Muscle of back (tissue), 11 donors: ENCODE data around the gene LENG9. TPM values are rescaled to one million over a fixed set of nuclear protein-coding genes. Genes with fewer than 3 reads are reported as not detected.
A peak's percentile ranks its signal among the peaks of the same experiment; 100 is the strongest.

Source experiments
- DNase-seq, 3 donors: peaks; one replicate each; pipeline versions ENCODE4 v3.0.0 to v3.0.0-alpha.2; 2013
- polyA plus RNA-seq, 10 donors: library from polyadenylated mRNA; unstranded; fragments of 120-200 nt; gene quantifications; one replicate each; pipeline ENCODE4 v1.2.1, GENCODE V29; 2013; ENCODE audit not compliant: insufficient read length in 10 of 10

The LENG9 gene
- polyA plus RNA-seq, 10 donors = 0.94 to 2.6 (median 1.6) TPM

DNA sequence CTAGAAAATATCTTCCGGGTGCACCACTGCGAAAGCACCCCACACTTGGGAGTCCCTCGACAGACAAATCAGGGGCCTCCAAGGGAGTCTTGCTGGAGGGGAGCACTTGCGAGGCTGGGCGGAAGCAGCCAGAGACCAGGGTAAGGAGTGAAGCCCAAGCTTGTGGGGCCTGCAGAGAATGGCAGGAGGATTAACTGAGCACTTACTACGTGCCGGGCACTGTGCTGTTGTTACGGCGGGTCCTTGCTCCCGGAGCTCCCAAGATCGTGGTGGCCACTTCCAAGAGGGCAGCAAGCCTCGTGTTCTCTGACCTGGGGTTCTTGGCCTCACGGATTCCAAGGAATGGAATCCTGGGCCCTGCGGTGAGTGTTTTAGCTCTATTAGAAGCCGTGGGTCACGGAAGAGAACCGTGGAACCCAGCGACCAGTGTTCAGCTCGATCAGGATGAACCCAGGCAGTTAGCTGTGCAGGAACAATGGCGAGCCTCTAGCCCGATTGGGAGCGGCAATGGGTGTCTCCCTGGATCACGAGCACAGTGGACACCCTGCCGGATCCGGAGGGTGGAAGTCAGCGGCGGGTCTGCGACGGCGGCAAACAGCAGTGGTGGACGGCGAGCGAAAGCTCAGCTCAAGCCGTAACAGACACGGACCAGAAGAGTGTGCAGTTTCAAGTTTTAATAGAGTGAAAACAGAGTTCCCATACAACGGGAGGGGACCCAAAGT lies 38.8 kb downstream of the LENG9 start:
- DNase-seq = no peak

DNA sequence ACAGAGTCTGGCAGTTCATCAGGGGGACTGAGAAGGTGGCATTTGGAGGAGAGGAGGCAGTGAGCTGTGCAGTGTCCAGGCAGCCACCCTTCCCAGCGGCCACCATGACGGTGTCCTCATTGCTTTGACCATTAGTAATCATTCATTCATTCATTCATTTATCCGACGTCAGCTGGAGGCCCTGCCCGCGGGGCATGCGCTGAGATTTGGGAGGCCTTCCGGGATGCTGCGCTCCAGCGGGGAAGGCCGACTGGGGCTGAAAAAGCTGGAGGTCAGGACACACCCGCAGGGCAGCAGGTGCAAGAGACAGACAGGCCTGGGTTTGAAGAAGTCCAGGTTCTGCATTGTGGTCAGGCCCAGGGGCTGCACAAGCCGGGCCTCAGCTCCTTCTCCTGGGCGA lies 39.4 kb downstream of the LENG9 start:
- no peak for DNase-seq

DNA sequence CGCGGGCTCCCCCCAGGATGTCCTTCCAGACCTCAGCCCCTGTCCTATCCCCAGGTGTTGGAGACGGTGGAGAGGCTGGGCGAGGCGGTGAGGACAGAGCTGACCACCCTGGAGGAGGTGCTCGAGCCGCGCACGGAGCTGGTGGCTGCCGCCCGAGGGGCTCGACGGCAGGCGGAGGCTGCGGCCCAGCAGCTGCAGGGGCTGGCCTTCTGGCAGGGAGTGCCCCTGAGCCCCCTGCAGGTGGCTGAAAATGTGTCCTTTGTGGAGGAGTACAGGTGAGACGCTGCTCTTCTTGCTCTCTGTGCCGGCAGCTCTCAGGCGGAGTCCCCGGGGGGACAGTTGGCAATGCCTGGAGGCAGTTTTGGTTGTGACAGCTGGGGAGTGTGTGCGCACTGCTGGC lies 41.4 kb downstream of the LENG9 start:
- DNase-seq = no peak

DNA sequence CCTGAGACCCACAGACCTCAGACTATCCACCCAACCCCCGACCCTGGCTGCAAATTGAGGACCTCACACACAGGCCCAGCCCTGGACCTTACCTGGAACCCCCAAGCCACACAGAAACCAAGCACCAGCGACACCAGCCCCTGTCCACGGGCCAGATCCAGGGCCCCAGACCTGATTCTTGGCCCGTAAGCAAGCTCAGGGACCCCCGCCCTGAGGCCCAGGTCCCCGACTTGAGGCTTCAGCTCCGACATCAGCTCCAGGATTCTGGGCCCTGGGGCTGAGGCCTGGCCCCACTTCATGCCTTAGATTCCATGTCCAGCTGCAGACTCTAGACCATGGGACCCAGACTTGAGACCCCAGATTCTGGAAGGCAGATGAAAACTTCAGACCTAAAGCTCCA lies 42.1 kb downstream of the LENG9 start:
- peak in 1 of 3 donors; percentile 17 for DNase-seq

DNA sequence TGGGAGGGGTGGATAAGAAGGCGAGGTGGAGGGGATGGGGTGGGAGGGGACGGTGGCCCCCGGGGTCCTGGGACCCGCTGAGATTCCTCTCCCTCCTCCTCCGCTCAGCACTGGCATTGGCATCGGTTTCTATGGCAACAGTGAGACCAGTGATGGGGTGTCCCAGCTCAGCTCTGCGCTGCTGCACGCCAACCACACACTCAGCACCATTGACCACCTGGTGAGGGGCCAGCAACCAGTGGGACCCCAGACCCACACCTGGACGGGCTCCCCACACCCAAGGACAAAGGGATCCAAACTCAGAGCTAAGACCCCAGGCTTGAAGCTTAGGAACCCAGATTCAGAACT lies 42.4 kb downstream of the LENG9 start:
- no peak for DNase-seq

DNA sequence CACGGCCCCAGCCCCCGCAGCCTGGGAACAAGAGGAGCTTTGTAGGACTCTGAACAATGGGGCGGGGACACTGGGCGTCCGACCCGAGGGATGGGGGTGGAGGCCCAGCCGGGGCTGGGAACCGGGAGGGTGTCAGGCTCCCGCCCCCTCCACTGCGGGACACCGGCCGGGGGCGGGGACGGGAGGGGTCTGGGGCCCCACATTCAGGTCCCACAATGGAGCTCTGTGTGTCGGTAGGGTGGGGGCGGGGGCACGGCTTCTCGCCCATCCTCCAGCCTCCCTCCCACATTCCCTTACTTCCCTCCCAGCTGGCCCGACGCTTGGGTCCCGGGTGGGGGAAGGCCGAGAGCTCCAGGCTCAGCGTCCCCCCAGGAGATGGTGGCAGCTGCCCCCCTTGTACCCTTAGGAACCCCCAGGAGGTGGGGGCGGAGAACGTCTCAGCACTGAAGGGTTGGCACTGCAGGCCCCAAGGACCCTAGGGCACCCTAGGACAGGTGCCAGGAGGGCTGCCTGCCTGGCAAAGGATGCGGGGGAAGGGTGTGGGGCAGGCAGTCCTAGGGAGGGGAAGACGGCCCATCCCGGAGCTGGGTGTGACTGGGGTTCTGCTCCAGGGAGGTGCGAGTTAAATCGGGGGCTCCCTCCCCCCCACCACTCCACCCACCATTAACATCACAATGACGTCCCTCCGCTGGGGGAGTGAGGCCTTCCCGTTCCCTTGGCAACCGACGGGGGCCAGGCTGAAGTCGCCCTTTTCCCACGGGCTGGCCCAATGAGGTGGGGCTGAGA lies 43.0 kb downstream of the LENG9 start:
- peak in 2 of 3 donors; percentile 32 to 67 for DNase-seq

DNA sequence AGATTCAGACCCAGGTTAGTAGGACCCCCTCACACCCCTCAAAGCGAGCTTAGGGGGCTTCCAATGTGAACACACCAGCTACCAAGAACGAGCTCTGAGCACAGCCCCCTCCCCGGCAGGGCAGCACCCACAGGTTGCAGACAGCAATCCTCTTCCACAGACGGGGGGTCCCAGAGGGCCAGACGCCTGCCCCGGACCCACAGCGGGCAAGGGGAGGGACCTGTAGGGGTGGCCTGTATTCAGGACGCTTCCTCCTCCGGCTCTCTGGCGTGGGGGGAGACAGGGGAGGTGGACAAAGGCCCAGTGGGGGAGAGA lies 43.6 kb downstream of the LENG9 start:
- no peak for DNase-seq

DNA sequence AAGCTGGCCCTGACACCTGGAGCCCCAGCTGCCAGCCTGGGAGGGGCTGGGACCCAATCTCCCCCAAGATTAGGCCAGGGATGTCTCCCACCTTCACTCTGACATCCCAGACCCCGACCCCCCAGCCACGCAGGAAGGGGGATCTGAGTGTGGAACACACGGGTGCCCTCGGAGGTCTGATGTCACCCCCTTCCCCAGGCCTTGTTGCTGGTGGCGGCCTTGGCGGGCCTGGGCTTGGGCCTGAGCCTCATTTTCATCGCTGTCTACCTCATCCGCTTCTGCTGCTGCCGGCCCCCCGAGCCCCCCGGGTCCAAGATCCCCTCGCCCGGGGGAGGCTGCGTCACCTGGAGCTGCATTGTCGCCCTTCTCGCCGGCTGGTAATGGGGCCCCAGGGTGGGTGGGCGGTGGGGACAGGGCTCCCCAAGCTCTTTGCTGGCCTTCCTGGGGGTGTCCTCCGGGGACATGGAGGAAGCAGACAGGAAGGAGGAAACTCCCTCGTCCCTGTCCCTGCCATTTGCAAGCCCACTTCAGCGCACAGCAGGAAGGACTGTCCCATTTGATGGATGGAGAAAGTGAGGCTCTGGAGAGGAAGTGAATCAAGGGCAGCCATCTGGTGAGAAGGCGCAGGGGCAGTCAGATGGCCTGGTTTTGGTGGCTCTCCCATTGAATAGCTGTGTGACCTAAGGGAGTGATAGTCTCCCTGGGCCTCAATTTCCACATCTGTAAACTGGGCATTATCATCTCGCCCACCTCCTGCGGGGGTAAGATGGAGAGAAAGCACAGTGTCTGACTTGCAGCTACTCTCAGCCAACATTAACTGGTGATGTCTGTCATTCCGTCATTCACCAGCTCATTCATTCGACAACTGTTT lies 44.4 kb downstream of the LENG9 start:
- DNase-seq = no peak

DNA sequence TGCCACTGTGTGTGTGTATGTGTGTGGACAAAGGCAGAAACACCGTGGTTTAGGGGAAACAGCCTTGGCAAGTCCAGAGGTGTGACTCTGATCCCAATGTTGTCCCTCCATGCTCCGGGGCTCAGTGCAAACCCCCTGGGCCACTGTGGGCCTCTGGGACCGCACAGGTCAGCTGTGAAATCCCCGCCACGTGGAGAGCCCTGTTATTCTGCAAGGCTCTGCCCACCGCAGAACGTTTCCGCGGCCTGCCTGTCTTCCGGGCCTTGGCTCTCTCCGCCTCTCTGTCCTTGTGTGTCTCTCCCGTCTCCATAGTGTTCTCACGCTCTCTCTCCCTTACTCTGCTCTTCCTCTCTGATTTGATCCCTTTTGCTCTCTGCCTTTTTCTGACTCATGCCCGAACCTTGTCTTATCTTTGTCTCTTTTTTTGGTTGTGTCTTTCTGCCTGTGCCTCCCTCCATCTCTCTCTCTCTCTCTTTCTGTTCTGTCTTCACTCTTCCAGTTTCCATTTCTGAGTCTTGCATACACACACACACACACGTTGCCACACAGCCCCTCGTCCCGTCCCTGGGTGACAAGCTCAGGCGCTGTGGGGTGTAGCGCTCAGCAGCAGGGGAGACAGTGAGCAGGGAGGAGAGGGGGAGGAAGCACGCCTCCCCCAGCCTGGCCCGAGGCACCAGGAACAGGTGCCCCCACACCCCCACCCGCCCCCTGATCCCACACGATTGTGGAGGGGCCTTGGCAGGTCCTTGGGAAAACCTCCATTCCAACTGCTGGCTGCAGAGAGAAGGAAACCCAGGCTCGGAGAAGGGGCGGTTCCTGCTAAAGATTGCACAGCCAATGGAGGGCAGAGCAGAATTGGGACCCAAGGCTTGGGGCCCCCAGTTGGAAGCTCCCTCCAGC lies 45.3 kb downstream of the LENG9 start:
- peak in 1 of 3 donors; percentile 54 for DNase-seq

DNA sequence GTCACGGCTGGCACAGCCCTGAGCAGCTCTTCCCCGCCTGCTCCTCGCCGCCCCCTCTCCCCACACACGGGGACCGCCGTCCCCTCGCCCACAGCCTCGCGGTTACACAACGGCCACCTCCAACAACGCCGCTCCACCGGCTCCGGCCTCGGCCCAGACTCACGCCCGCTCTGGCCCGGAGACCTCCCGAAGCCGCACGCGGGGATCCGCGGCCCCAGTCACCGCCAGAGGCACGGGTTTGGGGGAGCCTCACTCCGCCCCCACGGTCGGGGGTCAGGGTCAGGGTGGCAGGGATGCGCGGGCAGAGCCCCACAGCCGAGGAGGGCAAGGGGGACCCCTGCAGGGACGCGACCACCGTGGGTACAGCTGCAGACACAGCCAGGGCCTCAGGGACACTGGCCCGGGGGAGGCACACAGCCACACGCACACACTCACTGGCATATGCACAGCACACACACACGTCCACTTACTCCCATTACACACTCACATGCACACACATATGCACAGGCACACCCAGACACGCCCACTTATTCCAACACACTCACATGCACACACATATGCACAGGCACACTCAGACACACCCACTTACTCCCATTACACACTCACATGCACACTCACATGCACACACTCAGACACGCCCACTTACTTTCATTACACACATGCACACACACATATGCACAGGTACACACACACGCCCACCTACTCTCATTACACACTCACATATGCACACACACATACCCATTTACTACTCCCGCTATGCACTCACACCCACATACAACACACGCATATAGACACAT lies 46.7 kb downstream of the LENG9 start:
- no peak for DNase-seq

DNA sequence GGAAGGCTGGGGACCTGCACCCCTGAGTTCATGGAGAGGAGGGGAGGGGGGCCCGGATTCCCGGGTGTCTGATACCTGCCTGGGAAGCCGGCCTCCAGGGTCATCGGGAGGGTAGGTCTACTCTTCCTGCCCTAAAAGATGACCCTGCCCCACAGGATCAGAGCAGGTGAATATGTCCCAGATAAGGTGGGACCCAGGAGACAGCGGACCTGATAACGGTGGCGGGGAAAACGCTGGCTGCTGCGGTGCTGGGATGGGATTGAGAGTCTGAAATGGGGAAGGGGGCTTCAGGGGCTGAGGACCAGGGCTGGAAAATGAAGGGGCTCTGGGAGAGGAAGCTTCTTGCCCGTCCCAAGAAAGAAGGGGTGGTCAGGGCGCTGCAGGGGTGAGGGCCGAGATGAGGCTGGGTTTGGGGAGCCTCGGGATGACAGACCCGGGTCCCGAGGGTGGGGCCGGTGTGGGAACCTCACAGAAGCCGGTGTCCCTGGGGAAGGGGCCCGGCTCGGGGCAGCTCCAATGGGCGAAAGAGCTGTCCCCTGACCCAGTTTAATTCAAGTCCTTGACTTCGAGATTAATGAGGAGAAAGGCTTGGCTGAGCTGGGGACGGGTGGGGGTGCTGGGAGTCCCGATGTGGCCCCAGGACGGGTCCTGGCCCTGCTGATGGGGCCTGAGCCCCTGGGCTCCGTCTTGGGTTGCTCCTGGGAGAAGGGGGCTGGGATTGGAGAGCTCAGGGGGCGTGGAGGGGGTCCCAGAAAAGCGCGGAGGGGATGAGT lies 47.5 kb downstream of the LENG9 start:
- no peak for DNase-seq

DNA sequence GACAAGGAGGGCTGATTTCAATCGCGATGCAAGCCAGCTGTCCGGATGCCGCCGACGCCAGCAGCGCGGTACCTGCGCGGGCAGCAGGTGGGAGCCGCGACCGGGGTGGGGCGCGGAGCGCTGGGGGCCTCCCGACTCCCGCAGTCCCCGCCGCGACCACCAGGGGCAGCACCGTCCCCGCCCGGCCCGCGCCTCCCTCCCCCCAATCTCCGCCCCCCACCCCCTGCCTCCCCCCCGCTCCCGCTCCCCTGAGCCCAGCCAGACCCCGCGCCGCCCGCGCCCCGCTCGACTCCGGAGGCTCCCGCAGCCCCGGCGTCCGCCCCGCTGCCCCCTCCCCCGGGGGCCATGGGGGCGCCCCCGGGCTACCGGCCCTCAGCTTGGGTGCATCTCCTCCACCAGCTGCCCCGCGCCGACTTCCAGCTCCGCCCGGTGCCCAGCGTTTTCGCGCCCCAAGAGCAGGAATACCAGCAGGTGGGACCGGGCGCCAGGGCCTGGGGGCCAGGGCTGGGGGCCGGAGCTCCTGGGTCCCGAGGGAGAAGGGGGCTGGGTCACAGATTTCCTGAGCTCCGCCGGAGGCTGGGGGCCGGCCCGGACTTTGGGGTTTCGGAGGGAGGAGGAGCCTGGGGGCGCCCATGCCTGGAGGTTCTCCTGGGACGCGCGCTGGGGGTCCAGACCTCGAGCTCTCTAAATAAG lies 48.2 kb downstream of the LENG9 start, which contains the start of gene TTYH1:
Gene TTYH1 (plus strand): TSS at position 257 of the 693 bp plus-strand sequence. CDS start 89 bp downstream, at position 346.
- DNase-seq = no peak

DNA sequence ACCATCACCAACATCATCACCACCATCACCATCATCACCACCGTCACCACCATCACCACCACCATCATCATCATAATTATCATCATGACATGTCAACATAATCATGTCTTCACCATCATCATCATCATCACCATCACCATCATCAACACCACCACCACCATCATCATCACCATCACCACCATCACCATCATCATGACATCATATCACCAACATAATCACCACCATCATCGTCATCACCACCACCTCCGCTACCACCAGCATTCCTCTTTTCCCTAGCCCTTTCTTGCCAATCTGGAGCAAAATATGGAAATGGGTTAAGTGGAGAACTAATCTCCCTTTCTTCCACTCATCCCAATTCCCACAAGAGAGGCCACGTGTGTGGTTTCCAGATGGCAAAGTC lies 49.4 kb downstream of the LENG9 start:
- no peak for DNase-seq

DNA sequence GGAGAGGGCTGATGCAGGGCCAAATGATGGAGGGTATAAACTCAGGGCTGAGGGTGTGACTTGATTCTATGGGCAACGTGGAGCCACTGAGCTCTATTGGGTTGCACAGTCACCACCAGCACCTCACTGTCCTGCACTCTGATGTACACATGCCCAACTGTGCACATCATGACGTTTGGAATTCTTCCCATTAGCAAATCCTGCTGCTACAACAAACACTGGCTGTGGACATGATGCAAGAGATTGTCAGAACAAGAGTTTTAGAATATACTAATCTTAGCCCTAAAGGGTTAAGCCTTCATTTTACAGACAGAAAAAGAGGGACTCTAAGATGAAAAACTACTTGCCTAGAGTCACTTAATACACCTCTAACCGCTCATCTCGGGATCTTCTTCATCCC lies 50.7 kb downstream of the LENG9 start:
- no peak for DNase-seq

Other genes with a start within 250 kb of the LENG9 start
- gene LILRB3, start 240.8 kb downstream of the LENG9 start, polyA plus RNA-seq = 1 to 10 TPM in 9 of 10 donors, under 1 TPM in 1; 0.79 to 3.8 (median 2.3) TPM
- 1 to 10 TPM; 1.1 to 2.6 (median 1.5) TPM for gene LILRA6, start 221.0 kb downstream of the LENG9 start, polyA plus RNA-seq
- 10 to 100 TPM in 1 of 10 donors, 1 to 10 TPM in 9; 6.8 to 11.2 (median 8.9) TPM for gene LILRB5, start 206.5 kb downstream of the LENG9 start, polyA plus RNA-seq
- gene LILRB2, start 182.7 kb downstream of the LENG9 start, polyA plus RNA-seq = 1 to 10 TPM; 1.2 to 2.3 (median 1.7) TPM
- gene LILRA5, start 150.6 kb downstream of the LENG9 start, polyA plus RNA-seq = 1 to 10 TPM in 1 of 10 donors, under 1 TPM in 9; 0.37 to 1.1 (median 0.54) TPM
- under 1 TPM in 2 of 10 donors, not detected in 8; 0.17 to 0.20 TPM for gene LILRA4, start 124.6 kb downstream of the LENG9 start, polyA plus RNA-seq
- 10 to 100 TPM in 1 of 10 donors, 1 to 10 TPM in 9; 5.6 to 11.0 (median 7.4) TPM for gene LAIR1, start 98.8 kb downstream of the LENG9 start, polyA plus RNA-seq
- gene TTYH1, start 48.3 kb downstream of the LENG9 start, polyA plus RNA-seq = 1 to 10 TPM; 2.6 to 6.1 (median 3.9) TPM
- 100 to 1,000 TPM in 3 of 10 donors, 10 to 100 TPM in 7; 51.0 to 156 (median 85.9) TPM for gene LENG8, start 14.6 kb downstream of the LENG9 start, polyA plus RNA-seq
- gene CDC42EP5, start 9.5 kb upstream of the LENG9 start, polyA plus RNA-seq = 10 to 100 TPM; 17.7 to 74.8 (median 29.7) TPM
- 1 to 10 TPM in 1 of 10 donors, under 1 TPM in 2, not detected in 7; 0.64 to 2.6 (median 0.68) TPM for gene LAIR2, start 39.1 kb upstream of the LENG9 start, polyA plus RNA-seq
- 1 to 10 TPM in 3 of 10 donors, under 1 TPM in 7; 0.34 to 1.6 (median 0.91) TPM for gene LILRA2, start 110.0 kb upstream of the LENG9 start, polyA plus RNA-seq
- gene LILRA1, start 129.9 kb upstream of the LENG9 start, polyA plus RNA-seq = under 1 TPM; 0.29 to 0.95 (median 0.41) TPM
- 1 to 10 TPM in 9 of 10 donors, under 1 TPM in 1; 0.83 to 2.4 (median 1.4) TPM for gene LILRB1, start 166.7 kb upstream of the LENG9 start, polyA plus RNA-seq
- gene LILRB4, start 199.2 kb upstream of the LENG9 start, polyA plus RNA-seq = 1 to 10 TPM in 9 of 10 donors, under 1 TPM in 1; 0.72 to 2.0 (median 1.2) TPM